Stimulated activated CD8-positive, alpha-beta memory T cell treated with anti-CD3 and anti-CD28 coated beads, Interleukin-7, amount 100 ng/mL, for 48 hours (primary cell): ENCODE results near the gene LRBA.
"Not testable (repeated sequence)": the region's sequence is repeated elsewhere in the genome, so short reads cannot be mapped to it uniquely, and the experiment has no call there.

Experiments
- DNase-seq, 2 donors: peaks; one replicate each; pipeline ENCODE4 v3.0.0-alpha.2; 2020; ENCODE audit warnings: low read depth in 1 of 2; ENCODE audit errors: extremely low read depth in 1 of 2

The LRBA gene

GRCh38 chr4:150978738-150979575 lies 36.1 kb downstream of the LRBA start:
- DNase-seq = no peak

- no peak for DNase-seq
Observed at GRCh38 chr4:150976478-150977118, 38.5 kb downstream of the LRBA start.

- no peak for DNase-seq
Observed at GRCh38 chr4:150974750-150975149, 40.3 kb downstream of the LRBA start.

- no peak for DNase-seq
Observed at GRCh38 chr4:150974252-150974640, 40.8 kb downstream of the LRBA start.

GRCh38 chr4:150973626-150974251 lies 41.3 kb downstream of the LRBA start:
- DNase-seq = no peak

GRCh38 chr4:150972592-150972991 lies 42.5 kb downstream of the LRBA start:
- DNase-seq = no peak

- no peak for DNase-seq
Observed at GRCh38 chr4:150971901-150972300, 43.2 kb downstream of the LRBA start.

- DNase-seq = no peak
Observed at GRCh38 chr4:150970685-150971151, 44.4 kb downstream of the LRBA start.

GRCh38 chr4:150964754-150965153 lies 50.3 kb downstream of the LRBA start:
- DNase-seq = no peak

- DNase-seq = not testable (repeated sequence)
Observed at GRCh38 chr4:150963602-150964345, 51.3 kb downstream of the LRBA start.

GRCh38 chr4:150962245-150962644 lies 52.8 kb downstream of the LRBA start:
- DNase-seq = no peak

- no peak for DNase-seq
Observed at GRCh38 chr4:150961566-150961965, 53.5 kb downstream of the LRBA start.

GRCh38 chr4:150960818-150961217 lies 54.3 kb downstream of the LRBA start:
- peak; percentile 24 to 43 for DNase-seq

GRCh38 chr4:150960079-150960478 lies 55.0 kb downstream of the LRBA start:
- DNase-seq = no peak

- not testable (repeated sequence) for DNase-seq
Observed at GRCh38 chr4:150957981-150958380, 57.1 kb downstream of the LRBA start.

GRCh38 chr4:150957095-150957494 lies 58.0 kb downstream of the LRBA start:
- not testable (repeated sequence) for DNase-seq

- DNase-seq = not testable (repeated sequence)
Observed at GRCh38 chr4:150953916-150954315, 61.2 kb downstream of the LRBA start.

GRCh38 chr4:150952167-150952845 lies 62.8 kb downstream of the LRBA start:
- DNase-seq = no peak

GRCh38 chr4:150950657-150951288 lies 64.3 kb downstream of the LRBA start:
- DNase-seq = no peak

GRCh38 chr4:150949943-150950342 lies 65.1 kb downstream of the LRBA start:
- no peak for DNase-seq
